Endothelial cell (in vitro differentiated cells): Measurements from ENCODE around the gene RABEPK. TPM values are rescaled to one million over a fixed set of nuclear protein-coding genes. Genes with fewer than 3 reads are reported as not detected.
A peak's percentile ranks its signal among the peaks of the same experiment; 100 is the strongest.
"Not testable (repeated sequence)": the region's sequence is repeated elsewhere in the genome, so short reads cannot be mapped to it uniquely, and the experiment has no call there.

ENCODE experiments used
- DNase-seq: peaks from one replicate; pipeline ENCODE4 v3.0.0; 2021; ENCODE audit warnings: low spot score
- H3K27ac Mint-ChIP-seq: one replicate; pipeline ENCODE4 v1.8.0; 2021; ENCODE audit warnings: mixed read lengths, inconsistent platforms; ENCODE audit not compliant: unreplicated experiment
- H3K27me3 Mint-ChIP-seq: one replicate; pipeline ENCODE4 v1.8.0; 2021; ENCODE audit warnings: mild to moderate bottlenecking, moderate library complexity, mixed read lengths, inconsistent platforms; ENCODE audit not compliant: unreplicated experiment
- H3K36me3 Mint-ChIP-seq: one replicate; pipeline ENCODE4 v1.8.0; 2021; ENCODE audit warnings: mild to moderate bottlenecking, low read depth, mixed read lengths, inconsistent platforms; ENCODE audit not compliant: unreplicated experiment
- H3K4me1 Mint-ChIP-seq: one replicate; pipeline ENCODE4 v1.8.0; 2021; ENCODE audit warnings: mild to moderate bottlenecking, mixed read lengths, inconsistent platforms; ENCODE audit not compliant: unreplicated experiment
- H3K4me3 Mint-ChIP-seq: one replicate; pipeline ENCODE4 v1.8.0; 2021; ENCODE audit warnings: mild to moderate bottlenecking, mixed read lengths, inconsistent platforms; ENCODE audit not compliant: unreplicated experiment
- H3K9me3 Mint-ChIP-seq: one replicate; pipeline ENCODE4 v1.8.0; 2021; ENCODE audit warnings: mixed read lengths, inconsistent platforms; ENCODE audit not compliant: unreplicated experiment
- total RNA-seq: library from RNA; stranded (reverse); fragmentation: NEBNext Ultra II Directional; extraction: Animal tissue kit (Norgen Biotek cat#: 25700); gene quantifications from one replicate; pipeline ENCODE4 v1.2.1, GENCODE V29; 2021; ENCODE audit not compliant: unreplicated experiment
- TF ChIP-seq, protein P1 (sequence below): fragments of 200-600 bp; sonication (generic); IDR thresholded peaks from one replicate; pipeline ENCODE4 v1.5.0; 2021; ENCODE audit warnings: antibody characterized with exemption; ENCODE audit not compliant: unreplicated experiment

The RABEPK gene
- total RNA-seq, 1 donor from 2014 or later, result 8.5 TPM

DNA sequence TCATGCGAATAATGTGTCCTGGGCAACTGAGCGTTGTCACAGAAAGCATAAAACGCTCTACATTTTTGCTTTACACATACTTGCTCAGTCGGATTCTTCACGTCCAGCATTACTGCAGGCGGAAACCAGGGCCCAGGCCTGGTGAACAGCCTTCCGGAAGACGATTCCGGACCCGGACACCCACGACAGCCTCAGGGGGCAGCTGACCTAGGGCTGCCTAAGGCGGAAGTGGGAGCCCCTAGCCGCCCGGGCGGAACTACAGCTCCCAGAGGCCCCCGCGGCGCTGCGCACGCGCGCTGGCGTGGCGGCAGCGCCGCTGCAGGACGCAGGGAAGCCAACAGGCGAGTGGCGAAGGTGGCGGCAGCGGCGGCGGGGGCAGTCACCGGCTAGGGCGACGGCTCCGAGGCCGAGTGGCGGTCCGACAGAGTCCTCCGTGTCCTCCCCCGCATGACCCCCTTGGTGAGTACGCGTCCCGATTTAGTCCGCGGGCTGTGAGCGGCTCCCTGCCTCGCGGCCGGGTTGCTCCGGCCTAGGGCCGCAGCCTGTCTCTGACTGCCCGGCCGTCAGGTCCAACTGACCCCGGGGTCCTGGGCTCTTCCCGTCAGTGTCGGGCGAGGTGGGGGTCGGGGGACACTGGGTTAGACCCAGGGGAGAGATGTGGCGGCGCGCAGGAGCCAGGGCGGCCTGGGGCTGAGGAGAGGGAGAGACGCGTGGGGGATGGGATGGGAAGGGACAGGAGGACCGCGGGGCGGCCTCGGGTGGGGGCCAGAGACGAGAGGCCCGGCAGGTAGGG, 61.4 kb downstream of the RABEPK start, which contains the start of gene GAPVD1:
GAPVD1 (plus strand) TSS at position 326 of the 793 bp plus-strand sequence. CDS start 37,096 bp downstream, outside the sequence.
- H3K4me3 Mint-ChIP-seq, result peak within 1 kb of the TSS; percentile 99
- H3K27me3 Mint-ChIP-seq, result peaks cover 6% of the 10 kb centered on the region
- peaks cover 24% of the 10 kb centered on the region for H3K4me1 Mint-ChIP-seq
- peak within 1 kb of the TSS; percentile 98 for H3K27ac Mint-ChIP-seq
- peaks cover 15% of the 10 kb centered on the region for H3K36me3 Mint-ChIP-seq
- no peaks in the 10 kb centered on the region for H3K9me3 Mint-ChIP-seq
- TF ChIP-seq, protein P1, sequence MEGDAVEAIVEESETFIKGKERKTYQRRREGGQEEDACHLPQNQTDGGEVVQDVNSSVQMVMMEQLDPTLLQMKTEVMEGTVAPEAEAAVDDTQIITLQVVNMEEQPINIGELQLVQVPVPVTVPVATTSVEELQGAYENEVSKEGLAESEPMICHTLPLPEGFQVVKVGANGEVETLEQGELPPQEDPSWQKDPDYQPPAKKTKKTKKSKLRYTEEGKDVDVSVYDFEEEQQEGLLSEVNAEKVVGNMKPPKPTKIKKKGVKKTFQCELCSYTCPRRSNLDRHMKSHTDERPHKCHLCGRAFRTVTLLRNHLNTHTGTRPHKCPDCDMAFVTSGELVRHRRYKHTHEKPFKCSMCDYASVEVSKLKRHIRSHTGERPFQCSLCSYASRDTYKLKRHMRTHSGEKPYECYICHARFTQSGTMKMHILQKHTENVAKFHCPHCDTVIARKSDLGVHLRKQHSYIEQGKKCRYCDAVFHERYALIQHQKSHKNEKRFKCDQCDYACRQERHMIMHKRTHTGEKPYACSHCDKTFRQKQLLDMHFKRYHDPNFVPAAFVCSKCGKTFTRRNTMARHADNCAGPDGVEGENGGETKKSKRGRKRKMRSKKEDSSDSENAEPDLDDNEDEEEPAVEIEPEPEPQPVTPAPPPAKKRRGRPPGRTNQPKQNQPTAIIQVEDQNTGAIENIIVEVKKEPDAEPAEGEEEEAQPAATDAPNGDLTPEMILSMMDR, result no peak
- peak; percentile 94 for DNase-seq

DNA sequence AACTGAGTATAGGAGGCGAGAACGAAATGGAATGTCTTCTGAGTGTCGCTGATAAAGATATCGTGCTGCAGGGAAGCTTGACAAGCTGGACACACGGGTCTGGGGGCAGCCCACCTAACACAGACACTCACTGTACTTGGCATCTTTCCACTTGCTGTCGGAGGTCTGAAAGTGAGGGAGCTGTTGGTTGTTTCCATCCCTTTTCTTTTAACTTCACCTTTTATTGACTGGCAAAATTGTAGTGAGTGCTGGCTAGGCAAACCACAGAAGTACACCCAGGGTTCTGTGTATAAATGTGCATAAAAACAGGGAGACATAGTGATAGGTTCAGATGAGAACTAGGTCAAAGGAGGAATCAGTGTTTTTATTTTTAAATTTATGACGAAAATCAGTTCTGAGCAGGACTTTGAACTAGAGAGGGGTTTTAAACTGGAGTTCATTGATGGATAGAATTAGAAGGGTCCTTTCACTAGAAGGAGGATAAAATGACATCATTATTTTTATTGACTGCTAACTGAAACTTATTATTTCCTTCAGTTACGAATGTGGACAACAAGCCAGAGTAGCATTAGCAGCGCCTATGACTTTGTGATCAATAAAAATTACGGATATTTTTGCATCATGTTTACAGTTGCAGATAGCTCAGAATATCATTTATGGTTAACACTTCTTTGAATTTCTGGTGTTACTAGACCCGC, 62.1 kb downstream of the RABEPK start:
- Mint-ChIP-seq H3K27me3 (peaks cover 6% of the 10 kb centered on the region), H3K27ac (peak overlapping the region; percentile 74), H3K4me3 (peak overlapping the region; percentile 99), H3K36me3 (peaks cover 15% of the 10 kb centered on the region), H3K9me3 (no peaks in the 10 kb centered on the region), H3K4me1 (peaks cover 24% of the 10 kb centered on the region)
- TF ChIP-seq, protein P1, result no peak
- DNase-seq, result no peak

DNA sequence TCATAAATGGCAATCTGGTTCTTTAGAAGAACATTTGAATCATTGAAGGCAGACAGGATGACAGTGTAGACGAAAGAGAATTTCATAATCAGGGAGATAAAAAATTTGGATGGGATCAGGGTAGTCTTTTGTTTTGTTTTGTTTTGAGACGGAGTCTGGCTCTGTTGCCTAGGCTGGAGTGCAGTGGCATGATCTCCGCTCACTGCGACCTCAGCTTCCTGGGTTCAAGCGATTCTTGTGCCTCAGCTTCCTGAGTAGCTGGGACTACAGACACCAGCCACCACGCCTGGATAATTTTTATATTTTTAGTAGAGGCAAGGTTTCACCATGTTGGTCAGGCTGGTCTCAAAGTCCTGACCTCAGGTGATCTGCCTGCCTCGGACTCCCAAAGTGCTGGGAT, 63.7 kb downstream of the RABEPK start:
- H3K9me3 Mint-ChIP-seq, DNase-seq, H3K4me3 Mint-ChIP-seq, H3K27me3 Mint-ChIP-seq: not testable (repeated sequence)
- Mint-ChIP-seq H3K4me1 (peaks cover 24% of the 10 kb centered on the region), H3K27ac (peak overlapping the region; percentile 10), H3K36me3 (peaks cover 15% of the 10 kb centered on the region)

- H3K4me3 Mint-ChIP-seq, result no peak overlapping the region
Measured at GRCh38 chr9:125268394-125269013, 68.2 kb downstream of the RABEPK start.

GRCh38 chr9:125269014-125269397, 68.7 kb downstream of the RABEPK start:
- H3K9me3 Mint-ChIP-seq, result no peaks in the 10 kb centered on the region
- H3K36me3 Mint-ChIP-seq, result peaks cover 5% of the 10 kb centered on the region
- H3K4me1 Mint-ChIP-seq, result peaks cover 14% of the 10 kb centered on the region
- H3K4me3 Mint-ChIP-seq, result no peak overlapping the region
- no peaks in the 10 kb centered on the region for H3K27me3 Mint-ChIP-seq
- no peak overlapping the region for H3K27ac Mint-ChIP-seq
- TF ChIP-seq, protein P1, result no peak
- no peak for DNase-seq

More at GRCh38 chr9:125268394-125269013, 68.2 kb downstream of the RABEPK start:
- H3K36me3 Mint-ChIP-seq, result peaks cover 7% of the 10 kb centered on the region
- TF ChIP-seq, protein P1, result no peak
- no peaks in the 10 kb centered on the region for H3K27me3 Mint-ChIP-seq
- no peak for DNase-seq
- peaks cover 15% of the 10 kb centered on the region for H3K4me1 Mint-ChIP-seq
- no peaks in the 10 kb centered on the region for H3K9me3 Mint-ChIP-seq
- H3K27ac Mint-ChIP-seq, result no peak overlapping the region
